ENCODE data around the gene PPIL1.

PPIL1 gene

GRCh38 chr6:36808634-36809033 is 66.0 kb downstream of the PPIL1 start:
- ChIA-PET POLR2A (no interaction called here), CTCF (interaction anchor here (2.3 kb wide), 1 partner anchor 8 kb away, joined by 6 read pairs; no protein-coding TSS in a partner anchor)
- no peak for DNase-seq (ENCODE audit: extremely low spot score)
- no peak for TF ChIP-seq CTCF (IDR thresholded peaks at IDR 0.05; ENCODE audit: control extremely low read depth, extremely low read depth, low read depth, missing control alignments)

GRCh38 chr6:36807750-36808149 is 66.9 kb downstream of the PPIL1 start:
- POLR2A ChIA-PET, result no interaction called here
- DNase-seq (ENCODE audit: extremely low spot score), result no peak
- CTCF ChIA-PET, result no interaction called here
- TF ChIP-seq CTCF (IDR thresholded peaks at IDR 0.05; ENCODE audit: control extremely low read depth, extremely low read depth, low read depth, missing control alignments), result no peak

- DNase-seq (ENCODE audit: extremely low spot score), result no peak
- no peak for TF ChIP-seq CTCF (IDR thresholded peaks at IDR 0.05; ENCODE audit: control extremely low read depth, extremely low read depth, low read depth, missing control alignments)
- ChIA-PET POLR2A (no interaction called here), CTCF (no interaction called here)
Measured at GRCh38 chr6:36807143-36807542, 67.5 kb downstream of the PPIL1 start.

GRCh38 chr6:36805917-36806316 is 68.7 kb downstream of the PPIL1 start:
- no peak for TF ChIP-seq CTCF (IDR thresholded peaks at IDR 0.05; ENCODE audit: control extremely low read depth, extremely low read depth, low read depth, missing control alignments)
- DNase-seq (ENCODE audit: extremely low spot score), result no peak
- ChIA-PET POLR2A (no interaction called here), CTCF (interaction anchor here (0.9 to 1.8 kb wide), 4 partner anchors 23 to 503 kb away, joined by 3 to 9 read pairs (median 5); no protein-coding TSS in a partner anchor)

DNA sequence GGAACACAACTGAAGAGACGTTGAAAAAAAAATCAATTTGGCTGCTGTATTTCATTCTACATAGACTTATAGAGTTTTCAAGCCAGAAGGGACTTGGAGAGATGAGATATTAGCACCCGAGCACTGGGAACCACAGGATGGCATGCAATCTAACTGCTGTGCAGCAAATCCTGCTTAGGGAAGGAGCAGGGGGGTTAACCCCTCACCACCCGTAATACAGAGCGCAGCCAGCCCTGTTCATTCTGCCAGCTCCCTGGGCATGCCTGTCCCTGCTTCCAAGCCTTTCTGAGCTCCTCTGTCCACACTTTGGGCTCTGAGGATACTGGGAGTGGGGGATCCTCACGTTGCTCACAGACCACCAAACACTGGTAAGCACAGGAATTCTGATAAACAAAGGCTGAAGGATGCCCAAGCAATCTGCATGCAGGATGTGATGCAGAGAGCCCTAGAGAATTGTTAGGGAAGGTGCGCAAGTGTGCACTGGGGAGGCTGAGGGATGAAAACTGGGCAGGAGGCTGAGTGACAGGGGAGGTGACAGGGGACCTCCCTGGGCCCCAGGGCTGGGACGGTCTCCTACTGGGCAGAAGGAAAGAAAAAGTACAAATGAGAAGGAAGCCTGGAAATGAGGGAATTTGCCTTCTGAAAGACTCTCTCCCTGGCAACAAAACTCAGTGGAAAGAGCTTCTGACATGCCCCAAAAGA is 69.4 kb downstream of the PPIL1 start:
- TF ChIP-seq CTCF (IDR thresholded peaks at IDR 0.05; ENCODE audit: control extremely low read depth, extremely low read depth, low read depth, missing control alignments), result no peak
- POLR2A ChIA-PET, result no interaction called here
- CTCF ChIA-PET, result interaction anchor here (0.8 to 1.8 kb wide), 6 partner anchors 11 to 503 kb away, joined by 3 to 9 read pairs (median 4); no protein-coding TSS in a partner anchor
- DNase-seq (ENCODE audit: extremely low spot score), result no peak
